Measurements from ENCODE around the gene DCX.

Gene DCX

DNA sequence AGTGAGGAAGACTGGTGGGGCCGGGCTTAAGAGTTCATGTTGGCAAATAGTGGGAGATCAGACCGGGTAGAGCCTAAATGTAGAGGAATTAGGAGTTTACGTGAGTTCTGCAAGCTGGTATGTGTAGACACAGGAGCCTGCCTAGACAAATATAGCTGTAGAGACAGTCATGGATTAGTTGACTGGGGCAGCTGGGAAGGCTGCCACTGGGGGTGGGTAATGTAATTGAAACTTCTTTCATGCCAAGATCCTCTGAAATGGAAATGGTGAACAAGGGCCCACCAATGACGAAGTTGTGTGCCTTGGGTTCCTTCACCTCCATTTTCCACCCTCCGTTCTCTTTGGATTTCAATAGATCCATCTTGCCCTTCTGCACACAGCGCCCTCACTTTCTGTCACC is 129.9 kb downstream of the DCX start:
- TF ChIP-seq REST (IDR thresholded peaks at IDR 0.05; ENCODE audit: low read depth) (no peak), YY1 (IDR thresholded peaks at IDR 0.05; ENCODE audit: low read depth) (no peak), TEAD4 (IDR thresholded peaks at IDR 0.05) (no peak), EP300 (IDR thresholded peaks at IDR 0.05; ENCODE audit: borderline replicate concordance) (no peak), NFIC (IDR thresholded peaks at IDR 0.05) (no peak), MAX (IDR thresholded peaks at IDR 0.05) (no peak)

GRCh38 chrX:111270339-111270738 is 141.7 kb downstream of the DCX start, which contains the start of gene CAPN6:
CAPN6 (minus strand) TSS chrX:111270483; CDS start chrX:111263936, 6,547 bp downstream.
- no peak for TF ChIP-seq TAF1 (IDR thresholded peaks at IDR 0.05; ENCODE audit: low read depth)
- TF ChIP-seq EP300 (IDR thresholded peaks at IDR 0.05; ENCODE audit: borderline replicate concordance): no peak
- TF ChIP-seq YY1 (IDR thresholded peaks at IDR 0.05; ENCODE audit: low read depth): no peak
- no peak for TF ChIP-seq MAX (IDR thresholded peaks at IDR 0.05)
- TF ChIP-seq CREB1 (IDR thresholded peaks at IDR 0.05; ENCODE audit: low read depth): no peak
- no peak for TF ChIP-seq CEBPB (IDR thresholded peaks at IDR 0.05)
- no peak for TF ChIP-seq NFIC (IDR thresholded peaks at IDR 0.05)
- no peak for TF ChIP-seq ZBTB7A (IDR thresholded peaks at IDR 0.05; ENCODE audit: low read depth)
- TF ChIP-seq REST (IDR thresholded peaks at IDR 0.05; ENCODE audit: low read depth): no peak
- TF ChIP-seq RAD21 (IDR thresholded peaks at IDR 0.05; ENCODE audit: low read depth): no peak
- TF ChIP-seq TEAD4 (IDR thresholded peaks at IDR 0.05): no peak
- no peak for TF ChIP-seq FOXM1 (IDR thresholded peaks at IDR 0.05; ENCODE audit: borderline replicate concordance, low read depth)
- no peak for TF ChIP-seq USF1 (IDR thresholded peaks at IDR 0.05)
- no peak for TF ChIP-seq TCF12 (IDR thresholded peaks at IDR 0.05; ENCODE audit: low read depth)
- no peak for TF ChIP-seq EGR1 (IDR thresholded peaks at IDR 0.05)

DNA sequence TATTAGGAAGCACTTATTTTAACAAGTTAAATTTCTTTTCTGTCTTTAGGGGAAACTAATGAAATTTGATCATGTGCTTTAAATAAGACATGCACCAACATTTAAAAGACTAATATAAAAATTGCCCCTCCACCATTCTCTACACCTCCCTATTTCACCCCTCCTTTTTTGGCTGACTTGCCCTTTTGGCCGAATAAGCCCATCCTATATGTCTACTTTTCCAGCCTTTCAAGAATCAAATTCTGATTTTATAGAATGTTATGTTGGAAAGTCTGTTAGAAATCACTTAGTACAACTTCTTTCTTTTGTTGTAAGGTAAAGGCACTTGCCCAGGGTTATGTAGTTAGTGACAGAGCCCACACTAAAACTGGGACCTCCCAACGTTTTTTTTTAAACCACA is 143.5 kb downstream of the DCX start:
- TF ChIP-seq EGR1 (IDR thresholded peaks at IDR 0.05): no peak
- TF ChIP-seq MAX (IDR thresholded peaks at IDR 0.05): no peak
- TF ChIP-seq CREB1 (IDR thresholded peaks at IDR 0.05; ENCODE audit: low read depth): no peak
- TF ChIP-seq EP300 (IDR thresholded peaks at IDR 0.05; ENCODE audit: borderline replicate concordance): no peak
- no peak for TF ChIP-seq RAD21 (IDR thresholded peaks at IDR 0.05; ENCODE audit: low read depth)
- TF ChIP-seq FOXM1 (IDR thresholded peaks at IDR 0.05; ENCODE audit: borderline replicate concordance, low read depth): no peak
- TF ChIP-seq ZBTB7A (IDR thresholded peaks at IDR 0.05; ENCODE audit: low read depth): no peak
- TF ChIP-seq YY1 (IDR thresholded peaks at IDR 0.05; ENCODE audit: low read depth): no peak
- no peak for TF ChIP-seq TCF12 (IDR thresholded peaks at IDR 0.05; ENCODE audit: low read depth)
- TF ChIP-seq CEBPB (IDR thresholded peaks at IDR 0.05): no peak
- no peak for TF ChIP-seq USF1 (IDR thresholded peaks at IDR 0.05)
- TF ChIP-seq TAF1 (IDR thresholded peaks at IDR 0.05; ENCODE audit: low read depth): no peak
- TF ChIP-seq REST (IDR thresholded peaks at IDR 0.05; ENCODE audit: low read depth): no peak

- TF ChIP-seq CREB1 (IDR thresholded peaks at IDR 0.05; ENCODE audit: low read depth): no peak
These were observed 146.5 kb downstream of the DCX start for GRCh38 chrX:111265486-111265885.

DNA sequence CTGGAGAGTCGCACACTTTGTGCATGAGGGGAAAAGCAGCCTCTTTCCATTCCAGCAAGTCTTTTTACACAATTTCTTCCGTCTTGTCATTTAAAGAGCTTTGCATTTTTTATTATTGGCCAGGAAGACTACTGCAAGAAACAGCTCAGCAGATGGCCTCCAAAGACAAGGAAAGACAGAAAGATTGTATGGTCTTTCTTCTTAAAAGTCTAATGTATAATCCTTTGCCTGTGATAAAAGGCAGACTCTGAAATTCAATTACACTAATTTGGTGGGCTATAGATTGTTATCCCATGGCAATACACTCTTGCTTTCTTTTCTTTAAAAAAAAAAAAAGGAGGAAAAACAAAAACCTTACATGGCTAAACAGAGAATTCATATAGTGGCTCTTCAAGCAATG is 147.6 kb downstream of the DCX start:
- TF ChIP-seq TAF1 (IDR thresholded peaks at IDR 0.05; ENCODE audit: low read depth) (no peak), USF1 (IDR thresholded peaks at IDR 0.05) (no peak), YY1 (IDR thresholded peaks at IDR 0.05; ENCODE audit: low read depth) (no peak), CREB1 (IDR thresholded peaks at IDR 0.05; ENCODE audit: low read depth) (no peak), FOXM1 (IDR thresholded peaks at IDR 0.05; ENCODE audit: borderline replicate concordance, low read depth) (no peak), REST (IDR thresholded peaks at IDR 0.05; ENCODE audit: low read depth) (no peak), RAD21 (IDR thresholded peaks at IDR 0.05; ENCODE audit: low read depth) (no peak), EGR1 (IDR thresholded peaks at IDR 0.05) (no peak), ZBTB7A (IDR thresholded peaks at IDR 0.05; ENCODE audit: low read depth) (no peak), CEBPB (IDR thresholded peaks at IDR 0.05) (no peak), TEAD4 (IDR thresholded peaks at IDR 0.05) (no peak), NFIC (IDR thresholded peaks at IDR 0.05) (no peak), TCF12 (IDR thresholded peaks at IDR 0.05; ENCODE audit: low read depth) (no peak), EP300 (IDR thresholded peaks at IDR 0.05; ENCODE audit: borderline replicate concordance) (no peak), MAX (IDR thresholded peaks at IDR 0.05) (no peak)

All from Ishikawa (cell line).